Stimulated activated CD4-positive, alpha-beta T cell treated with anti-CD3 and anti-CD28 coated beads, Interleukin-15, amount 100 ng/mL, for 1 hour (primary cell): Measurements from ENCODE around the gene OLFML2A.
"Not testable (repeated sequence)": the region's sequence is repeated elsewhere in the genome, so short reads cannot be mapped to it uniquely, and the experiment has no call there.

Experiments
- DNase-seq, 2 donors: peaks; one replicate each; pipeline ENCODE4 v3.0.0-alpha.2; 2020; ENCODE audit warnings: low read depth in 1 of 2, low spot score in 1 of 2

Gene OLFML2A

GRCh38 chr9:124776954-124777648 lies at the start of gene OLFML2A:
TSS of gene OLFML2A (plus strand) at chr9:124777133. CDS start at chr9:124777271, 138 bp downstream.
- DNase-seq: peak in 1 of 2 donors; percentile 7

GRCh38 chr9:124730772-124731171 lies 46.2 kb upstream of the OLFML2A start:
- DNase-seq: no peak

GRCh38 chr9:124733964-124734740 lies 42.8 kb upstream of the OLFML2A start:
- no peak for DNase-seq

- DNase-seq: not testable (repeated sequence)
Measured at GRCh38 chr9:124734741-124735083, 42.2 kb upstream of the OLFML2A start.

GRCh38 chr9:124735121-124735520 lies 41.8 kb upstream of the OLFML2A start:
- DNase-seq: no peak

GRCh38 chr9:124738075-124738474 lies 38.9 kb upstream of the OLFML2A start:
- DNase-seq: not testable (repeated sequence)

- no peak for DNase-seq
Measured at GRCh38 chr9:124739360-124739759, 37.6 kb upstream of the OLFML2A start.

GRCh38 chr9:124741149-124741548 lies 35.8 kb upstream of the OLFML2A start:
- DNase-seq: no peak

- no peak for DNase-seq
Measured at GRCh38 chr9:124741662-124742061, 35.3 kb upstream of the OLFML2A start.

- no peak for DNase-seq
Measured at GRCh38 chr9:124742940-124743339, 34.0 kb upstream of the OLFML2A start.

GRCh38 chr9:124743686-124744348 lies 33.1 kb upstream of the OLFML2A start:
- no peak for DNase-seq

GRCh38 chr9:124747065-124747464 lies 29.9 kb upstream of the OLFML2A start:
- no peak for DNase-seq

- no peak for DNase-seq
Measured at GRCh38 chr9:124749284-124749683, 27.6 kb upstream of the OLFML2A start.

GRCh38 chr9:124749781-124750180 lies 27.2 kb upstream of the OLFML2A start:
- DNase-seq: no peak

GRCh38 chr9:124752967-124753366 lies 24.0 kb upstream of the OLFML2A start:
- DNase-seq: no peak

- DNase-seq: no peak
Measured at GRCh38 chr9:124754289-124754688, 22.6 kb upstream of the OLFML2A start.

- no peak for DNase-seq
Measured at GRCh38 chr9:124755061-124755460, 21.9 kb upstream of the OLFML2A start.

- no peak for DNase-seq
Measured at GRCh38 chr9:124756011-124756410, 20.9 kb upstream of the OLFML2A start.

GRCh38 chr9:124757616-124758015 lies 19.3 kb upstream of the OLFML2A start:
- no peak for DNase-seq

GRCh38 chr9:124758061-124758460 lies 18.9 kb upstream of the OLFML2A start:
- no peak for DNase-seq

- no peak for DNase-seq
Measured at GRCh38 chr9:124758691-124759090, 18.2 kb upstream of the OLFML2A start.

GRCh38 chr9:124759327-124759726 lies 17.6 kb upstream of the OLFML2A start:
- no peak for DNase-seq
